Ishikawa (cell line): ENCODE data around the gene PPT1.

Experiments used
- CEBPB ChIP-seq: IDR thresholded peaks from 2 replicates; pipeline ENCODE4 v1.6.1; 2012
- CREB1 ChIP-seq: IDR thresholded peaks from 2 replicates; pipeline ENCODE4 v1.6.1; 2012; ENCODE audit warnings: low read depth
- EGR1 ChIP-seq: IDR thresholded peaks from 2 replicates; pipeline ENCODE4 v1.6.1; 2012
- EP300 ChIP-seq: IDR thresholded peaks from 2 replicates; pipeline ENCODE4 v1.6.1; 2012; ENCODE audit warnings: borderline replicate concordance
- FOXM1 ChIP-seq: IDR thresholded peaks from 2 replicates; pipeline ENCODE4 v1.6.1; 2012; ENCODE audit warnings: low read depth, borderline replicate concordance
- MAX ChIP-seq: IDR thresholded peaks from 2 replicates; pipeline ENCODE4 v1.6.1; 2012
- NFIC ChIP-seq: IDR thresholded peaks from 2 replicates; pipeline ENCODE4 v1.6.1; 2012
- RAD21 ChIP-seq: IDR thresholded peaks from 2 replicates; pipeline ENCODE4 v1.6.1; 2012; ENCODE audit warnings: low read depth
- TAF1 ChIP-seq: IDR thresholded peaks from 2 replicates; pipeline ENCODE4 v1.6.1; 2012; ENCODE audit warnings: low read depth, mild to moderate bottlenecking
- TCF12 ChIP-seq: IDR thresholded peaks from 2 replicates; pipeline ENCODE4 v1.6.1; 2012; ENCODE audit warnings: low read depth
- TEAD4 ChIP-seq: IDR thresholded peaks from 2 replicates; pipeline ENCODE4 v1.6.1; 2012
- YY1 ChIP-seq: IDR thresholded peaks from 2 replicates; pipeline ENCODE4 v1.6.1; 2012; ENCODE audit warnings: low read depth
- ZBTB7A ChIP-seq: IDR thresholded peaks from 2 replicates; pipeline ENCODE4 v1.6.1; 2012; ENCODE audit warnings: low read depth
- TF ChIP-seq, protein P1 (sequence below): IDR thresholded peaks from 2 replicates; pipeline ENCODE4 v1.6.1; 2012; ENCODE audit warnings: low read depth, mild to moderate bottlenecking
- TF ChIP-seq, protein P2 (sequence below): IDR thresholded peaks from 2 replicates; pipeline ENCODE4 v1.6.1; 2012

PPT1 gene

GRCh38 chr1:40078512-40079333 lies 18.3 kb downstream of the PPT1 start:
- no peak for TF ChIP-seq TAF1
- TF ChIP-seq RAD21 = peak; percentile 67
- TF ChIP-seq EGR1 = no peak

DNA sequence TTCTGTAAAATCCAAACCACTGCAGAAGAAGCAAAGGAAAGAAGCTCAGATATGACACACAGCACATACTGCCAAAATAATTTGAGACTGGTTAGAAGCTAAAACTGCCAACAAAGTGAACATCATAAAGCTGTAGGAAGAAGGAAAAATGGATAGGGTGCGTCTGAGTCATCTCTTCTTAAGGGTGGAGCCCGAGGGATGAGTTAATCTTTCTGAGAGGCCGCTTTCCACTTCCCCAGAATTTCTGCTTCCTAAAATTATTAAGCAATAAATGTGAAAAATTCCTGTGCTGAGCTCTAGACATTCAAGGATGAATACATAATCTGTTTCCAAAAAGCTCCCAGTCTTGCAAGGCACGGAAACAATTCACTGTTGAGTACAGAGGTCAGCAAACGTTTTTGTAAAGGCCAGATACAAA lies 20.1 kb downstream of the PPT1 start:
- no peak for TF ChIP-seq EGR1
- TF ChIP-seq ZBTB7A = no peak
- no peak for TF ChIP-seq EP300
- no peak for TF ChIP-seq RAD21
- TF ChIP-seq, protein P1, sequence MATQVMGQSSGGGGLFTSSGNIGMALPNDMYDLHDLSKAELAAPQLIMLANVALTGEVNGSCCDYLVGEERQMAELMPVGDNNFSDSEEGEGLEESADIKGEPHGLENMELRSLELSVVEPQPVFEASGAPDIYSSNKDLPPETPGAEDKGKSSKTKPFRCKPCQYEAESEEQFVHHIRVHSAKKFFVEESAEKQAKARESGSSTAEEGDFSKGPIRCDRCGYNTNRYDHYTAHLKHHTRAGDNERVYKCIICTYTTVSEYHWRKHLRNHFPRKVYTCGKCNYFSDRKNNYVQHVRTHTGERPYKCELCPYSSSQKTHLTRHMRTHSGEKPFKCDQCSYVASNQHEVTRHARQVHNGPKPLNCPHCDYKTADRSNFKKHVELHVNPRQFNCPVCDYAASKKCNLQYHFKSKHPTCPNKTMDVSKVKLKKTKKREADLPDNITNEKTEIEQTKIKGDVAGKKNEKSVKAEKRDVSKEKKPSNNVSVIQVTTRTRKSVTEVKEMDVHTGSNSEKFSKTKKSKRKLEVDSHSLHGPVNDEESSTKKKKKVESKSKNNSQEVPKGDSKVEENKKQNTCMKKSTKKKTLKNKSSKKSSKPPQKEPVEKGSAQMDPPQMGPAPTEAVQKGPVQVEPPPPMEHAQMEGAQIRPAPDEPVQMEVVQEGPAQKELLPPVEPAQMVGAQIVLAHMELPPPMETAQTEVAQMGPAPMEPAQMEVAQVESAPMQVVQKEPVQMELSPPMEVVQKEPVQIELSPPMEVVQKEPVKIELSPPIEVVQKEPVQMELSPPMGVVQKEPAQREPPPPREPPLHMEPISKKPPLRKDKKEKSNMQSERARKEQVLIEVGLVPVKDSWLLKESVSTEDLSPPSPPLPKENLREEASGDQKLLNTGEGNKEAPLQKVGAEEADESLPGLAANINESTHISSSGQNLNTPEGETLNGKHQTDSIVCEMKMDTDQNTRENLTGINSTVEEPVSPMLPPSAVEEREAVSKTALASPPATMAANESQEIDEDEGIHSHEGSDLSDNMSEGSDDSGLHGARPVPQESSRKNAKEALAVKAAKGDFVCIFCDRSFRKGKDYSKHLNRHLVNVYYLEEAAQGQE = no peak
- TF ChIP-seq FOXM1 = no peak
- no peak for TF ChIP-seq TEAD4
- no peak for TF ChIP-seq CEBPB
- TF ChIP-seq CREB1 = no peak
- TF ChIP-seq TCF12 = no peak
- TF ChIP-seq, protein P2, sequence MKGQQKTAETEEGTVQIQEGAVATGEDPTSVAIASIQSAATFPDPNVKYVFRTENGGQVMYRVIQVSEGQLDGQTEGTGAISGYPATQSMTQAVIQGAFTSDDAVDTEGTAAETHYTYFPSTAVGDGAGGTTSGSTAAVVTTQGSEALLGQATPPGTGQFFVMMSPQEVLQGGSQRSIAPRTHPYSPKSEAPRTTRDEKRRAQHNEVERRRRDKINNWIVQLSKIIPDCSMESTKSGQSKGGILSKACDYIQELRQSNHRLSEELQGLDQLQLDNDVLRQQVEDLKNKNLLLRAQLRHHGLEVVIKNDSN = no peak
- TF ChIP-seq MAX = no peak
- TF ChIP-seq NFIC = no peak
- no peak for TF ChIP-seq YY1
- no peak for TF ChIP-seq TAF1

DNA sequence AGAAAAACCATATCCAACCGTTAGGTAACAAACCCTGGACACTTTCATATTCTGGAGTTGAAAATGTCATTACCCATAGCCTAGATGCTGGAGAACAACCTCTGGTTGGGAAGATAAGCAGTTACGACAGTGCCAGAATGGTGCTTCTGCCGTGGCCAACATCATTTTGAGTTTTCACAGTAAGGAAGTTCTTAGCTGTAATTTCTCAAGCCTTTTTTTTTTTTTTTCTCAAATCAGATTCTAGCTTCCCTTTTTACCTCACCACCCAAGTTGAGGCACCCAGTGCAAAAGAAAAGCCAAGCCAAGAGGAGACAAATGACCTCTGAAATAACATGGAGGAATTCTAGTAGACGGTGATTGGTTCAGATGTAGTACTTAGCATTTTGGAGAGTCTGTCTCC lies 21.8 kb downstream of the PPT1 start:
- TF ChIP-seq ZBTB7A = no peak
- TF ChIP-seq EGR1 = no peak
- no peak for TF ChIP-seq MAX
- TF ChIP-seq NFIC = no peak
- no peak for TF ChIP-seq CEBPB
- no peak for TF ChIP-seq EP300
- TF ChIP-seq CREB1 = no peak
- TF ChIP-seq, protein P1 = no peak
- no peak for TF ChIP-seq RAD21
- TF ChIP-seq FOXM1 = no peak

DNA sequence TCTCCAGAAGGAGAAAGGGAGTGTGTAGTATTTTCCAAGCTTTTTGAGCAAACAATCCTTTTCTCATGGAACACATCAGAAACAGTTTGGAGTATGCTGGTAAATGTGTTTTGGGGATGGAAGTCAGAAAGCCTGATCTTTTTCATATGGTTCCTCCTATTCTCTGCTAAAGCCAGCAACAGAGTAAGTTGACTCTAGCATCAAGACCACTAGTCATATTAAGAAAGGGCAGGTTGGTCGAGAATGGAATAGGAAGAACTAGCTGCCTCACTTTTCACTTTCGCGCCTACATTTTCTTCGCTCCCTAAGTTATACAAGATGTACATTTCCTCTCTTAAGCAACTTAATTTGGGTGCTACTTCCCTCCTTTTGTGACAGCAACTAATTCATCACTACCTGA lies 24.0 kb downstream of the PPT1 start:
- TF ChIP-seq FOXM1 = no peak
- no peak for TF ChIP-seq RAD21
- no peak for TF ChIP-seq TEAD4
- TF ChIP-seq EP300 = no peak
- TF ChIP-seq NFIC = no peak

DNA sequence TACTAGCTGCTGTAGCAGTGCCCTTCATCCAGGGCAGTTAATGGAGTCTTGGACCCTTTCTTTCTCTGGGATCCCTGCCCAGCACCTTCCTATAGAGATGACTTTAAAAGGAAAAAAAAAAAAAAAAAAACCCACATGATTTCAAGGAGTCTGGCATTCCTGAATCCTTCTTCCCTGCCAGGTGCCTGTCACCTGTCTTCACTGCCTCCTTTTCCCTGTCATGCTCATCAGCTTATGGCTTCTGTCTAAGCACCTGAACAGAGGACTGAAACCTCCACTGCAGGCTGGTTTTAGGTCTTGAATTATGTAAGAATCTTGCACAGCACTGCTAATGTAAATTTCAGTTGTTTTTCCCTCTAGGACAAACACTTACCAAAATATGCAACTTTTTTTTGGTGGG lies 24.9 kb downstream of the PPT1 start:
- TF ChIP-seq ZBTB7A = no peak

- TF ChIP-seq YY1 (no peak), RAD21 (no peak), TCF12 (no peak), MAX (no peak)
Observed at GRCh38 chr1:40067851-40068250, 29.2 kb downstream of the PPT1 start.

- no peak for TF ChIP-seq RAD21
- TF ChIP-seq CEBPB = no peak
- TF ChIP-seq FOXM1 = no peak
- TF ChIP-seq CREB1 = no peak
- no peak for TF ChIP-seq NFIC
- no peak for TF ChIP-seq EP300
- TF ChIP-seq TCF12 = no peak
- no peak for TF ChIP-seq YY1
- no peak for TF ChIP-seq EGR1
- TF ChIP-seq, protein P1 = no peak
- TF ChIP-seq TAF1 = no peak
- TF ChIP-seq TEAD4 = no peak
- no peak for TF ChIP-seq ZBTB7A
- TF ChIP-seq, protein P2 = no peak
- no peak for TF ChIP-seq MAX
Observed at GRCh38 chr1:40067023-40067422, 30.0 kb downstream of the PPT1 start.
